ENCODE data around the gene SPATC1L.

SPATC1L gene

GRCh38 chr21:46112725-46113215 lies 71.5 kb downstream of the SPATC1L start:
- TF ChIP-seq ESRRG (CRISPR knock-in tag; IDR thresholded peaks at IDR 0.05) (no peak), TCF4 (CRISPR knock-in tag; IDR thresholded peaks at IDR 0.05; ENCODE audit: borderline replicate concordance) (no peak), ZNF565 (CRISPR knock-in tag; conservative IDR thresholded peaks at IDR 0.05; ENCODE audit: low read depth) (no peak), PATZ1 (CRISPR knock-in tag; IDR thresholded peaks at IDR 0.05; ENCODE audit: borderline replicate concordance) (no peak), GLIS3 (CRISPR knock-in tag; IDR thresholded peaks at IDR 0.05) (no peak), ARNTL (CRISPR knock-in tag; IDR thresholded peaks at IDR 0.05; ENCODE audit: borderline replicate concordance, low read depth) (no peak), ZNF8 (CRISPR knock-in tag; IDR thresholded peaks at IDR 0.05) (no peak), RARB (CRISPR knock-in tag; IDR thresholded peaks at IDR 0.05) (no peak), TSHZ2 (CRISPR knock-in tag; IDR thresholded peaks at IDR 0.05) (no peak)
- ATAC-seq, result no peak

GRCh38 chr21:46111857-46112724 lies 72.2 kb downstream of the SPATC1L start:
- TF ChIP-seq CSRNP3 (CRISPR knock-in tag; IDR thresholded peaks at IDR 0.05) (no peak), ISL1 (CRISPR knock-in tag; IDR thresholded peaks at IDR 0.05) (no peak), BACH2 (CRISPR knock-in tag; IDR thresholded peaks at IDR 0.05; ENCODE audit: borderline replicate concordance) (no peak), TSHZ2 (CRISPR knock-in tag; IDR thresholded peaks at IDR 0.05) (no peak), ZNF8 (CRISPR knock-in tag; IDR thresholded peaks at IDR 0.05) (no peak), OSR1 (CRISPR knock-in tag; IDR thresholded peaks at IDR 0.05) (no peak), CSDC2 (CRISPR knock-in tag; IDR thresholded peaks at IDR 0.05) (no peak), SNAI2 (CRISPR knock-in tag; IDR thresholded peaks at IDR 0.05) (no peak), ZNF565 (CRISPR knock-in tag; conservative IDR thresholded peaks at IDR 0.05; ENCODE audit: low read depth) (no peak), PATZ1 (CRISPR knock-in tag; IDR thresholded peaks at IDR 0.05; ENCODE audit: borderline replicate concordance) (no peak), GLIS3 (CRISPR knock-in tag; IDR thresholded peaks at IDR 0.05) (no peak), CREB5 (CRISPR knock-in tag; IDR thresholded peaks at IDR 0.05; ENCODE audit: low read depth) (no peak), ESRRG (CRISPR knock-in tag; IDR thresholded peaks at IDR 0.05) (no peak), TOX (CRISPR knock-in tag; IDR thresholded peaks at IDR 0.05; ENCODE audit: borderline replicate concordance) (no peak), PPARA (CRISPR knock-in tag; IDR thresholded peaks at IDR 0.05; ENCODE audit: borderline replicate concordance) (no peak), POU6F1 (CRISPR knock-in tag; IDR thresholded peaks at IDR 0.05; ENCODE audit: borderline replicate concordance, low read depth) (no peak), ZC3H10 (CRISPR knock-in tag; IDR thresholded peaks at IDR 0.05) (no peak)

More at GRCh38 chr21:46111857-46112724, 72.2 kb downstream of the SPATC1L start:
- ATAC-seq, result no peak
